K562 (cell line): ENCODE data around the gene ARHGAP42. TPM values are rescaled to one million over a fixed set of nuclear protein-coding genes. Genes with fewer than 3 reads are reported as not detected.
"Not testable (repeated sequence)": the region's sequence is repeated elsewhere in the genome, so short reads cannot be mapped to it uniquely, and the experiment has no call there.

Experiments used
- ATAC-seq: fragments of 200-7000 bp; cut with Tn5 transposase; 3 replicates; pipeline ENCODE4 v1.9.1; 2020; ENCODE audit warnings: moderate library complexity
- BruUV-seq: library from RNA; stranded (reverse); fragments of 400-500 nt; replicated peaks from 2 replicates; lab custom pipeline; 2021; lab: Mats Ljungman, UMichigan
- CTCF ChIA-PET: fragments of 300-600 bp; formaldehyde crosslinking; extraction: SDS; loops from one replicate; lab custom pipeline; 2021; ENCODE audit warnings: low intra/inter-chr PET ratio; lab: Yijun Ruan, JAX
- POLR2A ChIA-PET: fragments of 300-600, 350-650 bp; sonication (Branson Sonifier 250); formaldehyde crosslinking; extraction: SDS; loops from one replicate; lab custom pipeline; 2021; ENCODE audit warnings: antibody characterized with exemption, inconsistent platforms; lab: Yijun Ruan, JAX
- DNase-seq, 4 experiments: peaks; one replicate each; pipeline versions ENCODE4 v3.0.0 to v3.0.0-alpha.2; 2011 to 2018; ENCODE audit warnings: low spot score in 3 of 4, mixed read lengths in 3 of 4; ENCODE audit errors: extremely low read depth in 1 of 4
- FAIRE-seq: peaks from 2 replicates; lab custom pipeline; 2011; peaks lifted over from hg19 to GRCh38; lab: Jason Lieb, UNC
- H2AFZ ChIP-seq: 2 replicates; pipeline ENCODE4 v1.6.0; 2011; ENCODE audit warnings: low read depth, low read length, control low read depth, inconsistent platforms
- H3K27ac ChIP-seq: fragments of 200-600 bp; 3 replicates; pipeline ENCODE4 v1.8.0; 2011; ENCODE audit warnings: low read depth, mild to moderate bottlenecking, control low read depth, inconsistent platforms, low read length, moderate library complexity, mixed read lengths; ENCODE audit errors: extremely low read depth
- H3K27me3 ChIP-seq, 2 experiments: fragments of 300-600 bp in 1 of 2; 2 replicates in 1 of 2; 3 replicates in 1 of 2; pipeline versions ENCODE4 v1.6.0 to v1.8.0; 2011; ENCODE audit warnings: inconsistent platforms in 2 of 2, low read length in 2 of 2, mild to moderate bottlenecking in 1 of 2, mixed read lengths in 1 of 2, moderate library complexity in 1 of 2; ENCODE audit not compliant: control insufficient read depth in 2 of 2, insufficient read depth in 2 of 2
- H3K36me3 ChIP-seq: fragments of 300-600 bp; 3 replicates; pipeline ENCODE4 v1.8.0; 2011; ENCODE audit warnings: mild to moderate bottlenecking, low read length, inconsistent platforms; ENCODE audit not compliant: control insufficient read depth, insufficient read depth
- H3K4me1 ChIP-seq, 2 experiments: fragments of 200-600 bp in 1 of 2; replicated peaks in 1 of 2; 2 replicates in 1 of 2; 3 replicates in 1 of 2; pipeline versions ENCODE4 v1.5.1 to v1.8.0; 2011; ENCODE audit warnings: inconsistent platforms in 2 of 2, low read length in 2 of 2, mild to moderate bottlenecking in 1 of 2, mixed read lengths in 1 of 2, moderate library complexity in 1 of 2; ENCODE audit not compliant: control insufficient read depth in 2 of 2, insufficient read depth in 2 of 2
- H3K4me2 ChIP-seq: 2 replicates; pipeline ENCODE4 v1.6.1; 2011; ENCODE audit warnings: low read length, control low read depth, inconsistent platforms, mixed read lengths; ENCODE audit not compliant: insufficient read depth
- H3K4me3 ChIP-seq: fragments of 200-600 bp; sonication (generic), shearing (Covaris generic); 2 replicates; pipeline ENCODE4 v1.5.1; 2016; ENCODE audit warnings: control low read depth, inconsistent platforms
- H3K79me2 ChIP-seq: fragments of 200-600 bp; 3 replicates; pipeline ENCODE4 v1.8.0; 2011; ENCODE audit warnings: low read length, inconsistent platforms; ENCODE audit not compliant: control insufficient read depth, insufficient read depth
- H3K9ac ChIP-seq, 2 experiments: 2 replicates each; pipeline versions ENCODE4 v1.6.0 to v1.6.1; 2011; ENCODE audit warnings: low read depth in 2 of 2, low read length in 2 of 2, control low read depth in 1 of 2, inconsistent platforms in 1 of 2, mild to moderate bottlenecking in 1 of 2, mixed read lengths in 1 of 2; ENCODE audit not compliant: insufficient read depth in 1 of 2
- H3K9me1 ChIP-seq: one replicate; pipeline ENCODE4 v1.6.0; 2011; ENCODE audit warnings: inconsistent platforms, mild to moderate bottlenecking, low read length, moderate library complexity; ENCODE audit not compliant: control insufficient read depth, insufficient read depth
- H3K9me3 ChIP-seq: replicated peaks from 2 replicates; pipeline ENCODE4 v1.5.1; 2011; ENCODE audit warnings: low read depth, low read length, inconsistent platforms; ENCODE audit not compliant: control insufficient read depth, insufficient read depth
- H4K20me1 ChIP-seq: replicated peaks from 2 replicates; pipeline ENCODE4 v1.6.1; 2011; ENCODE audit warnings: low read length, inconsistent platforms, mixed read lengths; ENCODE audit not compliant: control insufficient read depth, insufficient read depth
- ATF3 ChIP-seq, 2 experiments: fragments of 450-650 bp in 1 of 2; sonication (generic) in 1 of 2; formaldehyde crosslinking in 1 of 2; IDR thresholded peaks in 1 of 2; conservative IDR thresholded peaks in 1 of 2; 2 replicates each; pipeline versions ENCODE4 v1.6.1 to v1.8.1; 2016 to 2023; ENCODE audit warnings: mild to moderate bottlenecking in 2 of 2, moderate library complexity in 2 of 2, inconsistent platforms in 1 of 2, missing genetic modification reagents in 1 of 2
- CTCF ChIP-seq, 3 experiments: IDR thresholded peaks in 2 of 3; conservative IDR thresholded peaks in 1 of 3; 2 replicates each; pipeline ENCODE4 v1.5.1; 2011 to 2012; ENCODE audit warnings: low read length in 3 of 3, mild to moderate bottlenecking in 3 of 3, control low read depth in 2 of 3, improper control_type of control experiment in 1 of 3, inconsistent platforms in 1 of 3, low read depth in 1 of 3, mixed read lengths in 1 of 3, moderate library complexity in 1 of 3; ENCODE audit not compliant: insufficient read depth in 2 of 3
- WGBS: fragments of 100-300 bp; shearing (Covaris generic); methylation state at CpG from one replicate; pipeline ENCODE4 v1.1.6; 2016; ENCODE audit warnings: low coverage, mixed read lengths; ENCODE audit not compliant: insufficient coverage; ENCODE audit errors: missing lambda C conversion rate; 5-methylcytosine and 5-hydroxymethylcytosine counted together
- in situ Hi-C: fragments of 300-500 bp; cut with MboI; formaldehyde crosslinking; loops from 4 replicates; pipeline ENCODE4 v1.15.0; 2018; ENCODE audit warnings: inconsistent platforms, mixed read lengths
- intact Hi-C: fragments of 100-400 bp; cut with micrococcal nuclease; formaldehyde crosslinking; loops from 2 replicates; pipeline ENCODE4 v1.14.2; 2022
- polyA plus RNA-seq, 8 experiments: library from polyadenylated mRNA; depleted of rRNA in 4 of 8; stranded (reverse) in 5 of 8; unstranded in 3 of 8; fragments of >200 nt; fragmentation: Nextera tagmentation in 2 of 8; fragmentation: Illumina TruSeq in 1 of 8; extraction: Ambion mirVana in 2 of 8; extraction: Trizol in 1 of 8; gene quantifications; 2 replicates each; pipeline versions ENCODE4 v1.2.1 to v1.2.3, GENCODE V29; 2011 to 2014; ENCODE audit warnings: inconsistent platforms in 1 of 8, missing spikeins in 1 of 8
- total RNA-seq, 7 experiments: library from RNA; depleted of rRNA in 6 of 7; stranded (reverse); fragments of >200 nt in 6 of 7; fragmentation: Illumina TruSeq in 2 of 7; extraction: Trizol in 2 of 7; gene quantifications; 2 replicates each; pipeline versions ENCODE4 v1.2.1 to v1.2.3, GENCODE V29; 2011 to 2021; ENCODE audit warnings: low replicate concordance in 1 of 7

The ARHGAP42 gene
- total and polyA plus RNA-seq, 9 of the 15 experiments (the other 6 are each of a cell fraction or from before 2014, with no cell fraction given), result 0.95 to 6.1 (median 2.4) TPM

GRCh38 chr11:100749887-100750565 is 62.9 kb downstream of the ARHGAP42 start (continued):
- peak in 2 of 3 experiments; percentile 46 to 88; a peak in 4 of 6 replicates for TF ChIP-seq CTCF (IDR thresholded peaks at IDR 0.05 in 2 of 3, conservative IDR thresholded peaks at IDR 0.05 in 1 of 3; ENCODE audit: insufficient read depth in 2 of 3, low read depth in 1 of 3, low read length in 3 of 3)

- H4K20me1 ChIP-seq; in situ Hi-C loops; H3K4me2 ChIP-seq; ATAC-seq; CTCF ChIA-PET; H3K27ac ChIP-seq; DNase-seq; H3K4me3 ChIP-seq; H3K9ac ChIP-seq; BruUV-seq; H3K9me1 ChIP-seq; H3K4me1 ChIP-seq; H3K79me2 ChIP-seq; H2AFZ ChIP-seq; FAIRE-seq; H3K9me3 ChIP-seq; H3K36me3 ChIP-seq; H3K27me3 ChIP-seq; POLR2A ChIA-PET; TF ChIP-seq ATF3 (CRISPR knock-in tag; conservative IDR thresholded peaks at IDR 0.05): not testable (repeated sequence)
- 0 out of 2 replicates have a peak, but pooled peaks have one; percentile 15 for TF ChIP-seq ATF3 (IDR thresholded peaks at IDR 0.05)
- 55% methylated on average over 7 of the region's 7 CpGs for WGBS
- intact Hi-C loops, result loop anchor here (2.0 kb wide), 1 partner anchor 180 kb away; no protein-coding TSS in a partner anchor
Measured at GRCh38 chr11:100750566-100750891, 63.4 kb downstream of the ARHGAP42 start.
